Measurements from ENCODE around the gene LNX1. TPM values are rescaled to one million over a fixed set of nuclear protein-coding genes. Genes with fewer than 3 reads are reported as not detected.

The LNX1 gene
- polyA plus RNA-seq, 1 experiment: 0.29 TPM

DNA sequence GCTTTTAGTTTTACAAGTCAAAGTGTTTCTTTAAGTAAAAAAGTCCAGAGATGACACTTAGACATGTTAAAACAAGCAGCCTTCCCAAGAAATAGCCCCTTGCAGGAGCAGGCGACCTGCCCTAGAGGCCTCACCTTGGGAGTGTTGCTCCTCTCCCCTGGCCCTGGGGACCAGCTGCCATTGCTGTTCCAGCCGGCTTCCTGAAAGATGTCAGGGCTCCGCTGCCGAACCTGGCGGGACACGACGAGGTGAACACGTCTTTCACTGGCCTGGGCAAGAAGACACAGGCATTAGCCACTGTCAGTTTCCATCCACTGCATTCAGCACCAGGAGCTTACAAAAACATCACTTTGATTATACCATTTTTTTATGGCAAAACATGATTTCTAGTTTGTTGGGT, 109.7 kb downstream of the LNX1 start:
- Histone ChIP-seq H3K4me3 (ENCODE audit: low read depth, low read length) (no peak overlapping the region), H3K36me3 (ENCODE audit: control insufficient read depth, insufficient read depth, low read length) (no peaks in the 10 kb centered on the region), H3K27me3 (ENCODE audit: control insufficient read depth, insufficient read depth, low read length) (no peaks in the 10 kb centered on the region)
- no peak for DNase-seq (ENCODE audit: low read depth)
- CTCF ChIA-PET: no interaction called here
- TF ChIP-seq CTCF (IDR thresholded peaks at IDR 0.05; ENCODE audit: insufficient read depth, low read depth, low read length): no peak
- POLR2A ChIA-PET: no interaction called here

DNA sequence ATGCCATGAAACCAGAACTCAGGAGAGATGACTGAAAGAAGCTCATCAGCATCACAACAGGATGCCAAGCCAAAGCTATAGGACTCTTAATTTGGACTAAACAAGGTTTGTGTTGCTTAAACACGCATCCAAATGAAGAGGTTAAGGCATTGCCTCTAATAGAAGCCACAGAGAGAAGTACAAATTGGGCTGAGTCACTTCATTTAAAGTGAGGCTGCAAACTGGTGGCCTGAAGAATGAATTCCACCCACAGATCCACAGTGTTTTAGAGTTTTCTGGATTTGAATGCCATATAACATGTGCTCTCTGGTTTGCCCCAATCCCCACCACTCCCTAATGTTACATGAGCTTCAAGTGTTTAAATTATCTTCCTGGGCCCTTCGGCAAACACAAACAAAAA, 110.4 kb downstream of the LNX1 start:
- ChIA-PET CTCF (interaction anchor here (0.9 to 1.1 kb wide), 3 partner anchors 8 to 14 kb away, joined by 3 to 5 read pairs (median 5); no protein-coding TSS in a partner anchor), POLR2A (no interaction called here)
- TF ChIP-seq CTCF (IDR thresholded peaks at IDR 0.05; ENCODE audit: insufficient read depth, low read depth, low read length): no peak
- Histone ChIP-seq H3K27me3 (ENCODE audit: control insufficient read depth, insufficient read depth, low read length) (no peaks in the 10 kb centered on the region), H3K36me3 (ENCODE audit: control insufficient read depth, insufficient read depth, low read length) (no peaks in the 10 kb centered on the region), H3K4me3 (ENCODE audit: low read depth, low read length) (no peak overlapping the region)
- no peak for DNase-seq (ENCODE audit: low read depth)

DNA sequence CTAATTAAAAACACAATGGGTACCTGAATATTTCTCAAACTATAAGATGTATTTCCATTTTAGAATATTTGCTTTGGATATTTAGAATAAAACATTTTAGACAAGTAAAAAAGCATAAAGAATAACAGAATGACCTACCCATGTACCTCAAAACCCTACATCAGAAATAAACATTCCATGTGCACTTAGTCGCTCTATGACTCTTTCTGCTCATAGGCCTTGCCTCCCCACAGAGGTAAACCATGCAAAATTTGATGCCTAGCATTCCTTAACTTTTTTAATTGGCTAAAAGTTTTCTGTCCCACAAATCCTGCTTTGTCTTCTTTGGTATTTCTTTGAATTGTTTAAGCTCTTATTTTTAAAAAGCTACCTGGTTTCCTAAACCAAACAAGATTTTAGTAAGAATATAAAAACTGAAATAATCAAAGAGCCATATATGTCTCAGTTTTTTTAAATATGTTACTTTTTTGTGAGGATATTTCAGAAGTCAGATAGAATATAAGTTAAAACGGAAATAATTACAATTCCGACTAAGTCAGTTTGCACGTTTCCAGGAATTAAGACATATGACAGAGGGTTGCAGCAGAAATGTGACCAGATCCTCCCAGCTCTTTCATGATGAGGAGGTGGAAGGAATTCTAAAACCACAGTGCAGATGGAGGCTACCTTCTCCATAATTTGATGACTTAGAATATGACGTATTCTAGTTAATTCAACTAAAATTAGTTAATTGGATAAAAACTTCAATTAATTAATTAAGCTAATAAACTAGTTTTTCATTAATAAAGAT, 111.4 kb downstream of the LNX1 start:
- ChIA-PET CTCF (interaction anchor here (0.7 to 1.1 kb wide), 7 partner anchors 9 to 226 kb away, joined by 3 to 5 read pairs (median 3); no protein-coding TSS in a partner anchor), POLR2A (interaction anchor here (0.5 to 0.8 kb wide), 2 partner anchors 17 to 305 kb away, joined by 3 to 5 read pairs; no protein-coding TSS in a partner anchor)
- no peaks in the 10 kb centered on the region for H3K27me3 ChIP-seq (ENCODE audit: control insufficient read depth, insufficient read depth, low read length)

GRCh38 chr4:53478671-53479456, 112.4 kb downstream of the LNX1 start:
- peak; percentile 71 for DNase-seq (ENCODE audit: low read depth)
- Histone ChIP-seq H3K27me3 (ENCODE audit: control insufficient read depth, insufficient read depth, low read length) (no peaks in the 10 kb centered on the region), H3K4me3 (ENCODE audit: low read depth, low read length) (no peak overlapping the region), H3K36me3 (ENCODE audit: control insufficient read depth, insufficient read depth, low read length) (no peaks in the 10 kb centered on the region)
- POLR2A ChIA-PET: interaction anchor here (0.8 kb wide), 1 partner anchor 16 kb away, joined by 5 read pairs; no protein-coding TSS in a partner anchor
- CTCF ChIA-PET: interaction anchor here (0.8 to 1.0 kb wide), 3 partner anchors 12 to 463 kb away, joined by 3 read pairs; no protein-coding TSS in a partner anchor
- TF ChIP-seq CTCF (IDR thresholded peaks at IDR 0.05; ENCODE audit: insufficient read depth, low read depth, low read length): no peak

More for the DNA sequence above, 111.4 kb downstream of the LNX1 start:
- no peak for DNase-seq (ENCODE audit: low read depth)
- Histone ChIP-seq H3K4me3 (ENCODE audit: low read depth, low read length) (no peak overlapping the region), H3K36me3 (ENCODE audit: control insufficient read depth, insufficient read depth, low read length) (no peaks in the 10 kb centered on the region)
- TF ChIP-seq CTCF (IDR thresholded peaks at IDR 0.05; ENCODE audit: insufficient read depth, low read depth, low read length): no peak

DNA sequence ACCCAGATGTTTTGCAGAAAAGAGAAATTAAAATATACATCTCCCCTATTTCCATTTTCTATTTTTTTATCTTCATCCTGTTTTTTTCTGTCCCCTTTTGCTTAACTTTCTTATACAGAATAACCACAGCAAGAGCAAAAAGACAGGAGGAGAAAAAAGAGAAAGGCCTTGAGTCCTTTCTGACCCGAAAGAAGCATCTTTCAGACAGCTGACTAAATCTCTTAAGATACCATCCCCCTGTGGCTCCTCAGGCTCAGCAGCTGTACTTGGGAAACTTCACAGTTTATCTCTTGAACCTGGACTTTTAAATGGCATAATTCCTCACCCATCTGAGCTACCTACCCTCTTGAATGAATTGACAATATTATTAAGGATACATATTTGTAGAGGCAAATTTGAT, 113.7 kb downstream of the LNX1 start:
- CTCF ChIA-PET: interaction anchor here (1.0 to 2.9 kb wide), 2 partner anchors 13 to 462 kb away, joined by 3 to 10 read pairs; no protein-coding TSS in a partner anchor
- no peak overlapping the region for H3K4me3 ChIP-seq (ENCODE audit: low read depth, low read length)
- no peaks in the 10 kb centered on the region for H3K27me3 ChIP-seq (ENCODE audit: control insufficient read depth, insufficient read depth, low read length)
- no peak for TF ChIP-seq CTCF (IDR thresholded peaks at IDR 0.05; ENCODE audit: insufficient read depth, low read depth, low read length)
- no peaks in the 10 kb centered on the region for H3K36me3 ChIP-seq (ENCODE audit: control insufficient read depth, insufficient read depth, low read length)
- no peak for DNase-seq (ENCODE audit: low read depth)
- POLR2A ChIA-PET: interaction anchor here (0.6 to 1.0 kb wide), 2 partner anchors 205 to 386 kb away, joined by 3 read pairs; no protein-coding TSS in a partner anchor

Data from BJ (cell line).